Neuronal stem cell (in vitro differentiated cells): Measurements from ENCODE around the gene PLEKHA6.

Experiments
- DNase-seq: peaks from one replicate; pipeline ENCODE4 v3.0.0-alpha.2; 2013; ENCODE audit warnings: low spot score
- H2AFZ ChIP-seq: one replicate; pipeline ENCODE4 v1.6.1; 2013; ENCODE audit warnings: mild to moderate bottlenecking, low read length, inconsistent platforms
- H2AK5ac ChIP-seq: 2 replicates; pipeline ENCODE4 v1.6.1; 2013; ENCODE audit warnings: low read depth, mild to moderate bottlenecking, inconsistent platforms, low read length, moderate library complexity, mixed read lengths
- H2BK120ac ChIP-seq: 2 replicates; pipeline ENCODE4 v1.6.1; 2013; ENCODE audit warnings: low read depth, mild to moderate bottlenecking, inconsistent platforms, low read length, moderate library complexity, mixed read lengths
- H2BK12ac ChIP-seq: one replicate; pipeline ENCODE4 v1.6.1; 2013; ENCODE audit warnings: low read length, inconsistent platforms
- H2BK15ac ChIP-seq: 2 replicates; pipeline ENCODE4 v1.6.1; 2013; ENCODE audit warnings: mild to moderate bottlenecking, low read length, inconsistent platforms, mixed read lengths
- H2BK5ac ChIP-seq: one replicate; pipeline ENCODE4 v1.6.1; 2013; ENCODE audit warnings: inconsistent platforms, mild to moderate bottlenecking, low read length, moderate library complexity
- H3K14ac ChIP-seq: one replicate; pipeline ENCODE4 v1.6.1; 2013; ENCODE audit warnings: low read length, inconsistent platforms
- H3K18ac ChIP-seq: 2 replicates; pipeline ENCODE4 v1.6.1; 2013; ENCODE audit warnings: low read length, inconsistent platforms
- H3K23ac ChIP-seq: 2 replicates; pipeline ENCODE4 v1.6.1; 2013; ENCODE audit warnings: low read depth, mild to moderate bottlenecking, mixed read lengths, low read length, inconsistent platforms; ENCODE audit not compliant: poor library complexity
- H3K27ac ChIP-seq: replicated peaks from 3 replicates; pipeline ENCODE4 v1.5.1; 2013; ENCODE audit warnings: low read length, inconsistent platforms
- H3K27me3 ChIP-seq, 3 experiments: 2 replicates each; pipeline ENCODE4 v1.6.1; 2013; ENCODE audit warnings: low read length in 3 of 3, mild to moderate bottlenecking in 2 of 3, inconsistent platforms in 1 of 3, low read depth in 1 of 3, mixed read lengths in 1 of 3, moderate library complexity in 1 of 3; ENCODE audit not compliant: control insufficient read depth in 3 of 3, insufficient read depth in 3 of 3
- H3K36me3 ChIP-seq, 2 donors: replicated peaks in 1 of 2; 2 replicates each; pipeline ENCODE4 v1.6.1; 2013; ENCODE audit warnings: low read length in 2 of 2; ENCODE audit not compliant: control insufficient read depth in 2 of 2, insufficient read depth in 2 of 2
- H3K4ac ChIP-seq: 2 replicates; pipeline ENCODE4 v1.6.1; 2013; ENCODE audit warnings: inconsistent platforms, mild to moderate bottlenecking, low read length, moderate library complexity
- H3K4me1 ChIP-seq, 2 donors: 1 replicate in 1 of 2; 2 replicates in 1 of 2; pipeline ENCODE4 v1.6.1; 2013; ENCODE audit warnings: low read length in 2 of 2, low read depth in 1 of 2; ENCODE audit not compliant: control insufficient read depth in 2 of 2, insufficient read depth in 1 of 2
- H3K4me2 ChIP-seq: one replicate; pipeline ENCODE4 v1.6.1; 2013; ENCODE audit warnings: mild to moderate bottlenecking, low read length, inconsistent platforms; ENCODE audit not compliant: insufficient read depth, poor library complexity, severe bottlenecking
- H3K4me3 ChIP-seq, 2 donors: 2 replicates each; pipeline ENCODE4 v1.5.1; 2013; ENCODE audit warnings: low read length in 2 of 2, mild to moderate bottlenecking in 2 of 2, inconsistent platforms in 1 of 2, moderate library complexity in 1 of 2
- H3K79me1 ChIP-seq: one replicate; pipeline ENCODE4 v1.6.1; 2013; ENCODE audit warnings: low read depth, mild to moderate bottlenecking, inconsistent platforms, low read length, moderate library complexity
- H3K9ac ChIP-seq: one replicate; pipeline ENCODE4 v1.6.1; 2013; ENCODE audit warnings: mild to moderate bottlenecking, low read depth, low read length, inconsistent platforms; ENCODE audit not compliant: poor library complexity
- H3K9me3 ChIP-seq, 2 donors: replicated peaks in 1 of 2; 2 replicates each; pipeline versions ENCODE3 to v1.6.1; 2013; ENCODE audit warnings: low read length in 2 of 2, mild to moderate bottlenecking in 2 of 2, inconsistent platforms in 1 of 2, low read depth in 1 of 2, mixed read lengths in 1 of 2, moderate library complexity in 1 of 2; ENCODE audit not compliant: control insufficient read depth in 2 of 2, insufficient read depth in 1 of 2
- H4K8ac ChIP-seq: one replicate; pipeline ENCODE4 v1.6.1; 2013; ENCODE audit warnings: low read depth, mild to moderate bottlenecking, inconsistent platforms, low read length, moderate library complexity
- H4K91ac ChIP-seq: one replicate; pipeline ENCODE4 v1.6.1; 2013; ENCODE audit warnings: low read length, low read depth, mild to moderate bottlenecking, inconsistent platforms; ENCODE audit not compliant: poor library complexity
- WGBS, 2 donors: extraction: QIAGEN DNeasy Blood & Tissue Kit; methylation state at CpG; one replicate each; pipeline ENCODE4 v1.1.7; 2013; ENCODE audit warnings: missing lambda C conversion rate in 2 of 2, mixed read lengths in 1 of 2; ENCODE audit not compliant: insufficient read length in 2 of 2, insufficient replicate concordance in 1 of 2; ENCODE audit errors: extremely low coverage in 2 of 2; 5-methylcytosine and 5-hydroxymethylcytosine counted together

Gene PLEKHA6

GRCh38 chr1:204404629-204405028 lies 44.9 kb upstream of the PLEKHA6 start:
- no peak overlapping the region for H3K27ac ChIP-seq

GRCh38 chr1:204402391-204402790 lies 42.7 kb upstream of the PLEKHA6 start:
- no peak overlapping the region for H3K14ac ChIP-seq
- H3K9me3 ChIP-seq: no peaks in the 10 kb centered on the region
- no peak overlapping the region for H4K91ac ChIP-seq
- no peaks in the 10 kb centered on the region for H3K79me1 ChIP-seq
- no peak overlapping the region for H2AK5ac ChIP-seq
- no CpG with 5 or more reads among the region's 4 CpGs for WGBS, 2 donors
- H2BK15ac ChIP-seq: no peak overlapping the region
- no peak overlapping the region for H2BK12ac ChIP-seq
- H4K8ac ChIP-seq: no peak overlapping the region
- no peak overlapping the region for H3K18ac ChIP-seq
- no peak overlapping the region for H3K9ac ChIP-seq
- DNase-seq: no peak
- no peak overlapping the region for H3K23ac ChIP-seq
- no peaks in the 10 kb centered on the region for H3K4me1 ChIP-seq
- H3K27me3 ChIP-seq: no peaks in the 10 kb centered on the region
- no peak overlapping the region for H2AFZ ChIP-seq
- H3K4me3 ChIP-seq: no peak overlapping the region
- H3K4me2 ChIP-seq: no peak overlapping the region
- no peak overlapping the region for H2BK120ac ChIP-seq
- no peak overlapping the region for H3K27ac ChIP-seq
- H3K4ac ChIP-seq: no peak overlapping the region
- H3K36me3 ChIP-seq: peaks cover 6 to 95% of the 10 kb centered on the region in 2 donors
- H2BK5ac ChIP-seq: no peak overlapping the region

More at GRCh38 chr1:204404629-204405028, 44.9 kb upstream of the PLEKHA6 start:
- Histone ChIP-seq H4K8ac (no peak overlapping the region), H3K9me3 (no peaks in the 10 kb centered on the region), H2BK5ac (no peak overlapping the region), H2AFZ (no peak overlapping the region), H3K4me2 (no peak overlapping the region), H3K79me1 (no peaks in the 10 kb centered on the region), H3K18ac (no peak overlapping the region), H3K36me3 (peaks cover 6 to 97% of the 10 kb centered on the region in 2 donors), H3K4ac (no peak overlapping the region), H2BK15ac (no peak overlapping the region), H3K9ac (no peak overlapping the region), H2BK12ac (no peak overlapping the region), H3K14ac (no peak overlapping the region), H2BK120ac (no peak overlapping the region), H3K4me3 (no peak overlapping the region), H3K27me3 (no peaks in the 10 kb centered on the region), H3K23ac (no peak overlapping the region), H4K91ac (no peak overlapping the region), H2AK5ac (no peak overlapping the region), H3K4me1 (no peaks in the 10 kb centered on the region)
- no CpG with 5 or more reads among the region's 2 CpGs for WGBS, 2 donors
- DNase-seq: no peak

GRCh38 chr1:204401730-204402129 lies 42.0 kb upstream of the PLEKHA6 start:
- Histone ChIP-seq H3K18ac (no peak overlapping the region), H3K14ac (no peak overlapping the region), H2BK12ac (no peak overlapping the region), H4K8ac (no peak overlapping the region), H3K4me2 (no peak overlapping the region), H2BK120ac (no peak overlapping the region), H3K9ac (no peak overlapping the region), H2BK5ac (no peak overlapping the region), H3K9me3 (no peaks in the 10 kb centered on the region), H2AK5ac (no peak overlapping the region), H3K27ac (no peak overlapping the region), H3K4me1 (no peaks in the 10 kb centered on the region), H3K79me1 (no peaks in the 10 kb centered on the region), H3K36me3 (peaks cover 6 to 95% of the 10 kb centered on the region in 2 donors), H4K91ac (no peak overlapping the region), H3K23ac (no peak overlapping the region), H2AFZ (no peak overlapping the region), H3K27me3 (no peaks in the 10 kb centered on the region), H2BK15ac (no peak overlapping the region), H3K4me3 (no peak overlapping the region), H3K4ac (no peak overlapping the region)
- no CpG with 5 or more reads among the region's 3 CpGs for WGBS, 2 donors
- no peak for DNase-seq

GRCh38 chr1:204400882-204401510 lies 41.3 kb upstream of the PLEKHA6 start:
- DNase-seq: no peak
- Histone ChIP-seq H3K27me3 (no peaks in the 10 kb centered on the region), H2AFZ (no peak overlapping the region), H2BK12ac (no peak overlapping the region), H3K9me3 (no peaks in the 10 kb centered on the region), H2AK5ac (no peak overlapping the region), H2BK15ac (no peak overlapping the region), H3K18ac (no peak overlapping the region), H3K79me1 (no peaks in the 10 kb centered on the region), H4K91ac (no peak overlapping the region), H2BK5ac (no peak overlapping the region), H3K4ac (no peak overlapping the region), H2BK120ac (no peak overlapping the region), H3K4me3 (no peak overlapping the region), H3K9ac (no peak overlapping the region), H3K23ac (no peak overlapping the region), H3K4me1 (no peaks in the 10 kb centered on the region), H4K8ac (no peak overlapping the region), H3K27ac (no peak overlapping the region), H3K14ac (no peak overlapping the region), H3K36me3 (peaks cover 5 to 91% of the 10 kb centered on the region in 2 donors), H3K4me2 (no peak overlapping the region)
- WGBS, 2 donors: no CpG with 5 or more reads among the region's 6 CpGs
